ENCODE data around the gene KCNQ1.

KCNQ1 gene

GRCh38 chr11:2525941-2526807, 81.4 kb downstream of the KCNQ1 start:
- no peaks in the 10 kb centered on the region for H3K4me1 ChIP-seq (ENCODE audit: insufficient read depth, low read length, poor library complexity, severe bottlenecking)
- H3F3A ChIP-seq (ENCODE audit: low read depth) = no peaks in the 10 kb centered on the region
- TF ChIP-seq EZH2phosphoT487 (IDR thresholded peaks at IDR 0.05; ENCODE audit: borderline replicate concordance) (no peak), CTCF (conservative IDR thresholded peaks at IDR 0.05; ENCODE audit: low read length) (no peak)
- H3K4me3 ChIP-seq (ENCODE audit: low read length, poor library complexity, severe bottlenecking) = no peak overlapping the region
- no peaks in the 10 kb centered on the region for H3K36me3 ChIP-seq (ENCODE audit: insufficient read depth, low read length)
- H3K9ac ChIP-seq (ENCODE audit: low read depth, low read length, poor library complexity, severe bottlenecking) = no peak overlapping the region
- no peak overlapping the region for H2AFZ ChIP-seq (ENCODE audit: low read length)
- H3K27me3 ChIP-seq (ENCODE audit: insufficient read depth, low read length, poor library complexity, severe bottlenecking) = no peaks in the 10 kb centered on the region
- no peaks in the 10 kb centered on the region for H4K20me1 ChIP-seq (ENCODE audit: insufficient read depth, low read length, poor library complexity, severe bottlenecking)
- H3K9me2 ChIP-seq (replicated peaks; ENCODE audit: low read depth, low read length) = no peaks in the 10 kb centered on the region
- H3K79me2 ChIP-seq (ENCODE audit: insufficient read depth, low read length) = no peaks in the 10 kb centered on the region
- H3K9me3 ChIP-seq (ENCODE audit: insufficient read depth, low read depth, low read length) = no peaks in the 10 kb centered on the region
- no peak overlapping the region for H3K4me2 ChIP-seq (ENCODE audit: low read depth, low read length, poor library complexity, severe bottlenecking)

- Histone ChIP-seq H2AFZ (ENCODE audit: low read length) (no peak overlapping the region), H3K9ac (ENCODE audit: low read depth, low read length, poor library complexity, severe bottlenecking) (no peak overlapping the region), H3K4me1 (ENCODE audit: insufficient read depth, low read length, poor library complexity, severe bottlenecking) (no peaks in the 10 kb centered on the region), H3K9me3 (ENCODE audit: insufficient read depth, low read depth, low read length) (no peaks in the 10 kb centered on the region), H4K20me1 (ENCODE audit: insufficient read depth, low read length, poor library complexity, severe bottlenecking) (no peaks in the 10 kb centered on the region), H3K36me3 (ENCODE audit: insufficient read depth, low read length) (no peaks in the 10 kb centered on the region), H3K79me2 (ENCODE audit: insufficient read depth, low read length) (no peaks in the 10 kb centered on the region), H3F3A (ENCODE audit: low read depth) (no peaks in the 10 kb centered on the region), H3K4me2 (ENCODE audit: low read depth, low read length, poor library complexity, severe bottlenecking) (no peak overlapping the region), H3K4me3 (ENCODE audit: low read length, poor library complexity, severe bottlenecking) (no peak overlapping the region), H3K9me2 (replicated peaks; ENCODE audit: low read depth, low read length) (no peaks in the 10 kb centered on the region), H3K27me3 (ENCODE audit: insufficient read depth, low read length, poor library complexity, severe bottlenecking) (no peaks in the 10 kb centered on the region)
- TF ChIP-seq EZH2phosphoT487 (IDR thresholded peaks at IDR 0.05; ENCODE audit: borderline replicate concordance) (no peak), CTCF (conservative IDR thresholded peaks at IDR 0.05; ENCODE audit: low read length) (no peak)
Measured at GRCh38 chr11:2526808-2527381, 82.1 kb downstream of the KCNQ1 start.

- H3K9me2 ChIP-seq (replicated peaks; ENCODE audit: low read depth, low read length) = no peaks in the 10 kb centered on the region
- H3K27me3 ChIP-seq (ENCODE audit: insufficient read depth, low read length, poor library complexity, severe bottlenecking) = no peaks in the 10 kb centered on the region
- no peaks in the 10 kb centered on the region for H4K20me1 ChIP-seq (ENCODE audit: insufficient read depth, low read length, poor library complexity, severe bottlenecking)
- no peaks in the 10 kb centered on the region for H3K9me3 ChIP-seq (ENCODE audit: insufficient read depth, low read depth, low read length)
- H3K4me2 ChIP-seq (ENCODE audit: low read depth, low read length, poor library complexity, severe bottlenecking) = no peak overlapping the region
- no peaks in the 10 kb centered on the region for H3F3A ChIP-seq (ENCODE audit: low read depth)
- peaks cover 4% of the 10 kb centered on the region for H3K4me1 ChIP-seq (ENCODE audit: insufficient read depth, low read length, poor library complexity, severe bottlenecking)
- no peak overlapping the region for H3K4me3 ChIP-seq (ENCODE audit: low read length, poor library complexity, severe bottlenecking)
- H2AFZ ChIP-seq (ENCODE audit: low read length) = no peak overlapping the region
- no peaks in the 10 kb centered on the region for H3K36me3 ChIP-seq (ENCODE audit: insufficient read depth, low read length)
- H3K9ac ChIP-seq (ENCODE audit: low read depth, low read length, poor library complexity, severe bottlenecking) = no peak overlapping the region
- no peak for TF ChIP-seq EZH2phosphoT487 (IDR thresholded peaks at IDR 0.05; ENCODE audit: borderline replicate concordance)
- no peak for TF ChIP-seq CTCF (conservative IDR thresholded peaks at IDR 0.05; ENCODE audit: low read length)
- no peaks in the 10 kb centered on the region for H3K79me2 ChIP-seq (ENCODE audit: insufficient read depth, low read length)
Measured at GRCh38 chr11:2527621-2528291, 82.9 kb downstream of the KCNQ1 start.

Measured in Loucy (cell line).